Measurements from ENCODE around the gene ZNF385B.

GRCh38 chr2:179802051-179802882 lies 59.1 kb downstream of the ZNF385B start:
- no peak for TF ChIP-seq TAF1 (IDR thresholded peaks at IDR 0.05; ENCODE audit: borderline replicate concordance, insufficient read depth, low read length)
- no peak for TF ChIP-seq POLR2AphosphoS5 (IDR thresholded peaks at IDR 0.05; ENCODE audit: low read depth, low read length)
- TF ChIP-seq FOXP2 (optimal IDR thresholded peaks at IDR 0.05; ENCODE audit: borderline replicate concordance, extremely low read depth, extremely low read length, insufficient read depth), result no peak
